GM18951 (cell line): ENCODE data around the gene ILK.

Source experiments
- POLR2A ChIP-seq: IDR thresholded peaks from 4 replicates; pipeline ENCODE4 v1.6.1; 2011; ENCODE audit warnings: mild to moderate bottlenecking; ENCODE audit not compliant: insufficient read length, insufficient read depth; ENCODE audit errors: extremely low read depth
- in situ Hi-C: fragments of 300-500 bp; cut with MboI; formaldehyde crosslinking; loops from one replicate; pipeline ENCODE4 v1.12.0; 2022; ENCODE audit warnings: low sequenced_read_pairs, mixed read lengths, inconsistent platforms; ENCODE audit not compliant: unreplicated experiment

The ILK gene

GRCh38 chr11:6635082-6635932, 31.7 kb downstream of the ILK start:
- TF ChIP-seq POLR2A = no peak
- in situ Hi-C loops = no loop called here

GRCh38 chr11:6636480-6636879, 32.9 kb downstream of the ILK start:
- in situ Hi-C loops = no loop called here
- no peak for TF ChIP-seq POLR2A

GRCh38 chr11:6637871-6638270, 34.3 kb downstream of the ILK start:
- in situ Hi-C loops = no loop called here
- TF ChIP-seq POLR2A = no peak

- in situ Hi-C loops = no loop called here
- no peak for TF ChIP-seq POLR2A
Observed at GRCh38 chr11:6638429-6638828, 34.9 kb downstream of the ILK start.

- TF ChIP-seq POLR2A = no peak
- in situ Hi-C loops = no loop called here
Observed at GRCh38 chr11:6640036-6640984, 36.7 kb downstream of the ILK start.

- in situ Hi-C loops = no loop called here
- no peak for TF ChIP-seq POLR2A
Observed at GRCh38 chr11:6640985-6641701, 37.6 kb downstream of the ILK start.

- in situ Hi-C loops = no loop called here
- no peak for TF ChIP-seq POLR2A
Observed at GRCh38 chr11:6642957-6643356, 39.4 kb downstream of the ILK start.

GRCh38 chr11:6646071-6646470, 42.5 kb downstream of the ILK start:
- TF ChIP-seq POLR2A = no peak
- in situ Hi-C loops = no loop called here

- no peak for TF ChIP-seq POLR2A
- in situ Hi-C loops = no loop called here
Observed at GRCh38 chr11:6646576-6646917, 43.0 kb downstream of the ILK start.

- in situ Hi-C loops = no loop called here
- no peak for TF ChIP-seq POLR2A
Observed at GRCh38 chr11:6646918-6647679, 43.5 kb downstream of the ILK start.

- TF ChIP-seq POLR2A = no peak
- in situ Hi-C loops = no loop called here
Observed at GRCh38 chr11:6647836-6648235, 44.3 kb downstream of the ILK start.

- in situ Hi-C loops = no loop called here
- no peak for TF ChIP-seq POLR2A
Observed at GRCh38 chr11:6648501-6648900, 44.9 kb downstream of the ILK start.
